HG02870 (cell line): ENCODE measurements around the gene OGDH.
"Not testable (repeated sequence)": the region's sequence is repeated elsewhere in the genome, so short reads cannot be mapped to it uniquely, and the experiment has no call there.

ENCODE experiments used
- ATAC-seq: cut with Tn5 transposase; IDR thresholded peaks from one replicate; pipeline ENCODE4 v1.9.1; 2021; ENCODE audit warnings: mild to moderate bottlenecking, moderate library complexity; ENCODE audit not compliant: unreplicated experiment

OGDH gene

GRCh38 chr7:44665531-44666213, 59.2 kb downstream of the OGDH start:
- no peak for ATAC-seq

- no peak for ATAC-seq
Measured at GRCh38 chr7:44666566-44666965, 60.1 kb downstream of the OGDH start.

DNA sequence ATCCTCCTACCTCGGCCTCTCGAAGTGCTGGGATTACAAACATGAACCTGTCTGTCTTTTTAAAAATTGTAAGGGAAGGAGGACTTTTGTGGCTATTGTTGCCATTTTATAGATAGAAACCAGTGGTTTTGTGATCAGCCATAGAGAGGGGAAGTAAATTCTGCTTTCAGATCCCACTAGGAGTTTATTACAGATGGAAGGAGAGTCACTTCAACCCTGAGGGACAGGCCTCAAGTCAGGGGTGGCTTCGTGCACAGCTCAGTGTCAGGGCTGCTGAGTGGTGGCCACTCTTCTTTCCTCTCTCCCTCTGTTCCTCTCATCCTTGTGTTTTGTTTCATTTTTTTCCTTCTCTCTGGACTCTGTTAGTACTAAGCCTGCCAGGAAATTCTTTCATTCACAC, 60.8 kb downstream of the OGDH start:
- no peak for ATAC-seq

DNA sequence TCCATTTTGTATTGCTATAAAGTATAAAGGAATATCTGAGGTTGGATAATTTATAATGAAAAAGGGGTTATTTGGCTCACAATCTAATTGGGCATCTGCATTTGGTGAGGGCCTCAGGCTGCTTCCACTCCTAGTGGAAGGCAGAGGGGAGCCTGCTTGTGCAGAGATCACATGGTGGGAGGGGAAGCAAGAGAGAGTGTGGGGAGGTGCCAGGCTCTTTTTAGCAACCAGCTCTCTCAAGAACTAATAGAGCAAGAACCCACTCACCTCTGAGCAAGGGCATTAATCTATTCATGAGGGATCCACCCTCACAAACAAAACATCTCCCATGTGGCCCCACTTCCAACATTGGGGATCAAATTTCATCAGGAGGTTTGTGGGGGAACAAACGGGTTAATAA, 64.6 kb downstream of the OGDH start:
- no peak for ATAC-seq

- no peak for ATAC-seq
Measured at GRCh38 chr7:44673324-44673723, 66.9 kb downstream of the OGDH start.

DNA sequence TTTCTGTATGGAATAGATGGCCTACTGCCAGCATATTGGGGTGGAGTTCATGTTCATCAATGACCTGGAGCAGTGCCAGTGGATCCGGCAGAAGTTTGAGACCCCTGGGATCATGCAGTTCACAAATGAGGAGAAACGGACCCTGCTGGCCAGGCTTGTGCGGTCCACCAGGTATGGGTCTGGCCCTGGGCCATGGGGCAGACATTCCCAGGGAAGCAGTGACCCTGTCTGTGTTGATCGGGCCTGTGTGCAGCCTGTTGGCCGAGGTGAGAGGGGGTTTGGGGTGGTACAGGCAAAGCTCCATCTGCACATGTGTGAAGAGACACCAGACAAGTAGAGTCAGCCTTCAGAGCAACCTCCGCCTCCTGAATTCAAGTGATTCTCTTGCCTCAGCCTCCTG, 67.3 kb downstream of the OGDH start:
- no peak for ATAC-seq

- no peak for ATAC-seq
Measured at GRCh38 chr7:44674381-44674780, 68.0 kb downstream of the OGDH start.

DNA sequence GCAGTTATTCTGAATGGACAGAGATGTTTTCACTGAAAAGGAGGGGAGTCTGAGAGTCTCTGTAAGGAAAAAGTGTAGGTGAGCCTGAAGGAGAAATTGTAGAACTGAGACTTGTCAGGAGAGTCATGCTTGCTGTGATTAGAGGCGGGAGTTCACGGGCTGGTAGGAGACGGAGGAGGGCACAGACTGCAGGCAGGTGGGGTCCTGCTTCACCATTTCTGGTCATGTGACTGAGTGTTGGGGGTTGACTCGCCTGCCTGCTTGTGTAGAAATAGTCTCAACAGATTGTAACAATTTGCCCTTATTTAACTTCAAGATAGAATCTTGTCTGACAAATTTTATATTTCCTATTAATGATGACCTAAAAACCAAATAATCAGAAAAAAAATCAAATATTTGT, 70.3 kb downstream of the OGDH start:
- no peak for ATAC-seq

- no peak for ATAC-seq
Measured at GRCh38 chr7:44678101-44678470, 71.7 kb downstream of the OGDH start.

DNA sequence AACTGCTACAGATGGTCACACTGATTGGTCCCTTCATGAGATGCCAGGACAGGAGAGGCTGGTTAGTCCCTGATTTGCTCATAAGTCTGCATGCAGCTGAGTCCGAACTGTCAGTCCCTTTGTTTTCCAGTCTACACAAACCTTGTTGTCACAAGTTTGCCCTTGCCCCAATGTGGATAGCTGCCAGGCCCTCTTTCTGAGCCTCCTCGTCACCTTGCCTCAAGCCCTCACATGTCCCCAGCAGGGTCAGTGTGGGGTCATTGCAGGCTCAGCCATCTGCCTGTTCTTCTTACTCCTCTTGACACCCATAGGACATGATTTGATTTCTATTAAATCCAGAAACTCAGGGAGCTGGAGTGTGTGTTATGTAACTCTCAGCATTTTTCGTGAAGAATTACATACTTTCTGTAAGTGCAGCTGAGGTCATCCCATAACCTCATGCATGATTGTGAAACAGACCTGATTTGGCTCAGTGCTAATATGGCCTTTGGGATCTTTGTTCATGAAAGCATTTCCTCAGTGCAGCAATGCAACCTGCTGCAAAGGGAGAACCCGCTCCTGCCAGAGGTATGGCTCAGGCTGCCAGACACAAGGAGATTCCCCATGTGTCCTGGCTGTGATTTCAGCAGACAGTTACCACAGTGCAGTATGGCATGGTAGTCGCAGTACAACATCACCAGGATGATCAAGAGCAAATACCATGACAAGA, 72.2 kb downstream of the OGDH start:
- ATAC-seq, result no peak

- no peak for ATAC-seq
Measured at GRCh38 chr7:44681645-44682044, 75.2 kb downstream of the OGDH start.

DNA sequence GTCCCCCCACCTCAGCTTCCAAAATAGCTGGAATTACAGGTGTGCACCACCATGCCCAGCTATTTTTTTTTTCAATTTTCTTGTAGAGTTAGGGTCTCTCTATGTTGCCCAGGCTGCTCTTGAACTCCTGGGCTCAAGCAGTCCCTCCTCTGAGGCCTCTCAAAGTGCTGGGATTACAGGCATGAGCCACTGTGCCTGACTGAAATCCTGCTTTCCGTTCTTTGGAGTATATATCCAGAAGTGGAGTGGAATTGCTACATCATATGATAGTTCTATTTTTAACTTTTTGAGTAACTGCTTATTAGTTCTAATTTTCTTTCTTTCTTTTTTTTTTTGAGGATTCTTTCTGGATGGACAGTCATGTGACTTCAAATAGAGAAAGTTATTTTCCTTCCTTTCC, 79.3 kb downstream of the OGDH start:
- ATAC-seq, result no peak

DNA sequence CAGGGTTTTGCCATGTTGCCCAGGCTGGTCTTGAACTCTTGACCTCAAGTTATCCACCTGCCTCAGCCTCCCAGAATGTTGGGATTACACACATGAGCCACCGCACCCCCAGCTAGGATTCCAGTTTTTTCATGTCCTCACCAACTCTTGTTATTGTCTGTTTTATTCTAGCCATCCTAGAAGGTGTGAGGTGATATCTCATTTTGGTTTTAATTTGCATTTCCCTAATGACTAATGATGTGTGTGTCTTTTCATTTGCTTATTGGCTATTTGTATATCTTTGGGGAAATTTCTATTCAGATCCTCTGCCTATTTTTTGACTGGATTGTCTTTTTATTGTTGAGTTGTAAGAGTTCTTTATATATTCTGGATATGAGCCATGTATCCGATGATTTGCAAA, 83.0 kb downstream of the OGDH start:
- ATAC-seq, result no peak

- no peak for ATAC-seq
Measured at GRCh38 chr7:44693641-44694313, 87.3 kb downstream of the OGDH start.

GRCh38 chr7:44694326-44694725, 87.9 kb downstream of the OGDH start:
- ATAC-seq, result no peak

DNA sequence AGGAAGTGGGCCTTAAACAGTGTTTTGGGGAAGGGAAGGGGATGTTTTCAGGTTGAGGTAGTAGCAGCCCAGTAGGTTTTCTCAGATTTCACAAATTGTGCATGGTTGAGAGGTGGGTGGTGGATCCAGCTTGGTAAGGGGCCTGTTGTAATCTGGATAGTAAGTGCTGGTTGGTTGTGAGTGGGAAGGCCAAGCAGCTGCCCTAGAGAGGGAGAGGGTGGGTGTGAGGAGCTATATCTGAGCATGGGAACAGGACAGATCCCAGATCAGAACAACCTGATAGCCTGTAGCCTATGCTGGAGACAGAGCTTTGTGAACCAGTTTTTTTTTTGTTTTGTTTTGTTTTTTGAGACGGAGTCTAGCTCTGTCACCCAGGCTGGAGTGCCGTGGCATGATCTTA, 88.3 kb downstream of the OGDH start:
- no peak for ATAC-seq

DNA sequence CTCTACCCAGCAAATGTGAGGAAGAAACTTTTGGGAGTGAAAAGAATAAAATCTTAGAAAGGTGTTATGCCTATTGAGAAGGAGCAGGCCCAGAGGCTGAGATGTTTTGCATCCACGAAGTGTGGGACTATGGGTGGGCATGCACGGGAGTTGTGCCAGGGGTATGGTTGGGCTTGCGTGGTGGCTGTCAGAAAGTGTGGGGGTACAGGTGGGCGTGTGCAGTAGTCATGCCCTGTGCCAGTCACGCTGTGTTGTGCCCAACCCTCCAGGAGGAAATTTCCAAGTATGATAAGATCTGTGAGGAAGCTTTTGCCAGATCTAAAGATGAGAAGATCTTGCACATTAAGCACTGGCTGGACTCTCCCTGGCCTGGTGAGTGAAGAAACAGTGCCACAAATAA, 89.3 kb downstream of the OGDH start:
- no peak for ATAC-seq

- no peak for ATAC-seq
Measured at GRCh38 chr7:44696728-44697127, 90.3 kb downstream of the OGDH start.

GRCh38 chr7:44697136-44698045, 91.0 kb downstream of the OGDH start:
- no peak for ATAC-seq

GRCh38 chr7:44698046-44698580, 91.7 kb downstream of the OGDH start:
- no peak for ATAC-seq

DNA sequence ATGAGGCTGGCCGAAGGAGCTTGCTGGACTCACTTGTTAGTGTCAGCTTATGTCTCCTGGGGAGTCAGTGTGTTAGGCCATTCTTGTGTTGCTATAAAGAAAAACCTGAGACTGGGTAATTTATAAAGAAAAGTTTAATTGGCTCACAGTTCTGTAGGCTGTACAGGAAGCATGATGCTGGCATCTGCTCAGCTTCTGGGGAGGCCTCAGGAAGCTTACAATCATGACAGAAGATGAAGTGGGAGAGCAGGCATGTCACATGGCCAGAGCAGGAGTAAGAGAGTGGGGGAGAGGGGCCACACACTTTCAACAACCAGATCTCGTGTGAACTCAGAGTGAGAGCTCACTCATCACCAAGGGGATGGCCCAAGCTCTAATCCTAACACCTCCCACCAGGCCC, 93.2 kb downstream of the OGDH start:
- ATAC-seq, result not testable (repeated sequence)
